Measurements from ENCODE around the gene PI4K2B.

Gene PI4K2B

DNA sequence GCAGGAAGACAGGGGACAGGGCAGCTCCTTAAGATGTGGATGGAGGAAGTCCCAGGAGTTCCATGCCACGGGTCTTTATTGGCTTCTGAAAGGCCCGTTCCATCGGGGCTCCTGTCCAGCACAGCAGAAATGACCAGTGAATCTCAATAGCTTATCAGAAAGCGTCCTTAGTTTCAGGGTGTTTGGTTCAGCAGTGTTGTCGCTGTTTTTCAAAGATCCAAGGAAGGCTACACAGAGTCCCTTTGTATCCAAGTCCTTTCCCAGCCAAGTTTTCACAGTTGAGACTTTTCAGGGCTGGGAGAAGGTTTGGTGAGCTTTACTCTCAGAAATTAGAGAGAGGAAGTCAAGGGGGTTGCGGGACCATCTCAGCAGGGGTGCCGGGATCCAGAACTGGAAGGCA, 73.8 kb downstream of the PI4K2B start:
- DNase-seq: no peak
- Histone ChIP-seq H3K4me3 (ENCODE audit: low read depth, low read length) (no peak overlapping the region), H3K36me3 (no peaks in the 10 kb centered on the region), H3K27me3 (ENCODE audit: insufficient read depth, low read depth, severe bottlenecking) (no peaks in the 10 kb centered on the region), H3K9me3 (ENCODE audit: severe bottlenecking) (no peaks in the 10 kb centered on the region), H3K27ac (no peak overlapping the region)
- TF ChIP-seq, protein P1, sequence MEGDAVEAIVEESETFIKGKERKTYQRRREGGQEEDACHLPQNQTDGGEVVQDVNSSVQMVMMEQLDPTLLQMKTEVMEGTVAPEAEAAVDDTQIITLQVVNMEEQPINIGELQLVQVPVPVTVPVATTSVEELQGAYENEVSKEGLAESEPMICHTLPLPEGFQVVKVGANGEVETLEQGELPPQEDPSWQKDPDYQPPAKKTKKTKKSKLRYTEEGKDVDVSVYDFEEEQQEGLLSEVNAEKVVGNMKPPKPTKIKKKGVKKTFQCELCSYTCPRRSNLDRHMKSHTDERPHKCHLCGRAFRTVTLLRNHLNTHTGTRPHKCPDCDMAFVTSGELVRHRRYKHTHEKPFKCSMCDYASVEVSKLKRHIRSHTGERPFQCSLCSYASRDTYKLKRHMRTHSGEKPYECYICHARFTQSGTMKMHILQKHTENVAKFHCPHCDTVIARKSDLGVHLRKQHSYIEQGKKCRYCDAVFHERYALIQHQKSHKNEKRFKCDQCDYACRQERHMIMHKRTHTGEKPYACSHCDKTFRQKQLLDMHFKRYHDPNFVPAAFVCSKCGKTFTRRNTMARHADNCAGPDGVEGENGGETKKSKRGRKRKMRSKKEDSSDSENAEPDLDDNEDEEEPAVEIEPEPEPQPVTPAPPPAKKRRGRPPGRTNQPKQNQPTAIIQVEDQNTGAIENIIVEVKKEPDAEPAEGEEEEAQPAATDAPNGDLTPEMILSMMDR (IDR thresholded peaks at IDR 0.05; ENCODE audit: low read depth, low read length): no peak

GRCh38 chr4:25308306-25308705, 74.5 kb downstream of the PI4K2B start:
- H3K27me3 ChIP-seq (ENCODE audit: insufficient read depth, low read depth, severe bottlenecking): no peaks in the 10 kb centered on the region
- no peaks in the 10 kb centered on the region for H3K9me3 ChIP-seq (ENCODE audit: severe bottlenecking)
- no peak overlapping the region for H3K4me3 ChIP-seq (ENCODE audit: low read depth, low read length)
- TF ChIP-seq, protein P1 (IDR thresholded peaks at IDR 0.05; ENCODE audit: low read depth, low read length): no peak
- H3K27ac ChIP-seq: no peak overlapping the region
- H3K36me3 ChIP-seq: no peaks in the 10 kb centered on the region; the same call in 1 of the 2 replicates
- DNase-seq: no peak

- no peak for DNase-seq
- H3K27ac ChIP-seq: no peak overlapping the region
- H3K4me3 ChIP-seq (ENCODE audit: low read depth, low read length): no peak overlapping the region
- no peaks in the 10 kb centered on the region for H3K27me3 ChIP-seq (ENCODE audit: insufficient read depth, low read depth, severe bottlenecking)
- TF ChIP-seq, protein P1 (IDR thresholded peaks at IDR 0.05; ENCODE audit: low read depth, low read length): no peak
- H3K9me3 ChIP-seq (ENCODE audit: severe bottlenecking): no peaks in the 10 kb centered on the region
- no peaks in the 10 kb centered on the region; the same call in 1 of the 2 replicates for H3K36me3 ChIP-seq
Measured at GRCh38 chr4:25308761-25309160, 74.9 kb downstream of the PI4K2B start.

DNA sequence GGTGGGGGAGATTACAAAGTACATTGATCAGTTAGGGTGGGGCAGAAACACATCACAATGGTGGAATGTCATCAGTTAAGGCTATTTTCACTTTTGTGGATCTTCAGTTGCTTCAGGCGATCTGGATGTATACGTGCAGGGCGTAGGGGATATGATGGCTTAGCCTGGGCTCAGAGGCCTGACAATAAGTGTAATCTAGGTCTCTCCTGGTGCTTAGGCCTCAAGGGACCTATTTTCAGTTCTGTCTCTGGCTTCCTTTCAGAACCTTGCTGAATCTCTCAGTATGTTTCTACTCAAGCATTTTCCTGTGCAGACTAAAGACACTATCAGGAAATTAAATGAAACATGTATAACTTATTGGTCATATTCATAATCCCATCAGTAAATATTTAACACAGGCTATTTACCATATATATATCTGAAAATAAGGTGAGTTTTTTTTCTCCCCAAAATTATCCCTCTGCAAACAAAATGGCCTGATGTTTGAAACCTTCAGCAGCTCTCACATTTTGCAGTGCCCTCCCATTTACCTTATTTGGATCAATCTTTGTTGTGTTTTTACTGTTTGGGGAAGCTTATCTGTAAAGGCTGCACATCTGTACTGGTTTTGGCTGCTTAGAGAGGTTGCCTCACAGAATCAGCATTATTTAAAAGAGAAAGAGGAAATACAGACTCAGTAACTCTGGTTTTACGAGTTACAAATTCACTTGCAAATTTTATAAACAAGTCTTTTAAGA, 76.4 kb downstream of the PI4K2B start:
- H3K27me3 ChIP-seq (ENCODE audit: insufficient read depth, low read depth, severe bottlenecking): no peaks in the 10 kb centered on the region
- no peaks in the 10 kb centered on the region for H3K9me3 ChIP-seq (ENCODE audit: severe bottlenecking)
- no peak overlapping the region for H3K4me3 ChIP-seq (ENCODE audit: low read depth, low read length)
- DNase-seq: no peak
- TF ChIP-seq, protein P1 (IDR thresholded peaks at IDR 0.05; ENCODE audit: low read depth, low read length): no peak
- no peak overlapping the region for H3K27ac ChIP-seq
- no peaks in the 10 kb centered on the region; the same call in 1 of the 2 replicates for H3K36me3 ChIP-seq

- no peak overlapping the region for H3K4me3 ChIP-seq (ENCODE audit: low read depth, low read length)
- H3K9me3 ChIP-seq (ENCODE audit: severe bottlenecking): no peaks in the 10 kb centered on the region
- no peaks in the 10 kb centered on the region for H3K27me3 ChIP-seq (ENCODE audit: insufficient read depth, low read depth, severe bottlenecking)
- TF ChIP-seq, protein P1 (IDR thresholded peaks at IDR 0.05; ENCODE audit: low read depth, low read length): no peak
- peaks cover 1% of the 10 kb centered on the region for H3K36me3 ChIP-seq
- no peak for DNase-seq
- no peak overlapping the region for H3K27ac ChIP-seq
Measured at GRCh38 chr4:25310803-25311166, 77.0 kb downstream of the PI4K2B start.

All from WERI-Rb-1 (cell line).